ENCODE results near the gene PFDN2. TPM values are rescaled to one million over a fixed set of nuclear protein-coding genes. Genes with fewer than 3 reads are reported as not detected.

PFDN2 gene
- total and polyA plus RNA-seq, 2 experiments from 2014 or later = 47.6 to 93.2 TPM

- 86% methylated on average over 9 of the region's 9 CpGs for WGBS (ENCODE audit: low lambda C conversion rate, missing lambda C conversion rate)
- no peaks in the 10 kb centered on the region for H3K27me3 ChIP-seq
- H3K4me1 ChIP-seq (ENCODE audit: insufficient read depth) = peaks cover 8% of the 10 kb centered on the region
- DNase-seq (ENCODE audit: low spot score) = no peak
- H3K27ac ChIP-seq = no peak overlapping the region
- H3K36me3 ChIP-seq (replicated peaks; ENCODE audit: insufficient read depth, low read depth) = no peaks in the 10 kb centered on the region
- peak overlapping the region; percentile 88 for H3K4me2 ChIP-seq
- no peaks in the 10 kb centered on the region for H3K9me3 ChIP-seq (ENCODE audit: low read depth)
- H4K20me1 ChIP-seq (ENCODE audit: insufficient read depth, poor library complexity, severe bottlenecking) = no peaks in the 10 kb centered on the region
- no peak overlapping the region for H2AFZ ChIP-seq
- H3K9me2 ChIP-seq (replicated peaks; ENCODE audit: insufficient read depth) = no peaks in the 10 kb centered on the region
- TF ChIP-seq CTCF (IDR thresholded peaks at IDR 0.05; ENCODE audit: poor library complexity) = no peak
- TF ChIP-seq EZH2 (IDR thresholded peaks at IDR 0.05; ENCODE audit: borderline replicate concordance) = no peak
- H3K4me3 ChIP-seq = peak overlapping the region; percentile 69
- no peaks in the 10 kb centered on the region for H3K79me2 ChIP-seq
Measured at GRCh38 chr1:161099090-161099802, 18.6 kb downstream of the PFDN2 start.

GRCh38 chr1:161098210-161099068, 19.4 kb downstream of the PFDN2 start, which contains the start of gene KLHDC9:
Gene KLHDC9 (plus strand): TSS chr1:161098361. CDS start chr1:161098536, 175 bp downstream.
- H4K20me1 ChIP-seq (ENCODE audit: insufficient read depth, poor library complexity, severe bottlenecking) = no peaks in the 10 kb centered on the region
- no peaks in the 10 kb centered on the region for H3K9me2 ChIP-seq (replicated peaks; ENCODE audit: insufficient read depth)
- no peak for TF ChIP-seq CTCF (IDR thresholded peaks at IDR 0.05; ENCODE audit: poor library complexity)
- TF ChIP-seq EZH2 (IDR thresholded peaks at IDR 0.05; ENCODE audit: borderline replicate concordance) = no peak
- TF ChIP-seq EZH2phosphoT487 (IDR thresholded peaks at IDR 0.05; ENCODE audit: low read depth, severe bottlenecking, unreplicated experiment) = no peak
- peak within 1 kb of the TSS; percentile 75 for H2AFZ ChIP-seq
- peak within 1 kb of the TSS; percentile 88 for H3K4me2 ChIP-seq
- H3K27me3 ChIP-seq = no peaks in the 10 kb centered on the region
- H3K36me3 ChIP-seq (replicated peaks; ENCODE audit: insufficient read depth, low read depth) = no peaks in the 10 kb centered on the region
- no peaks in the 10 kb centered on the region for H3K79me2 ChIP-seq
- H3K4me3 ChIP-seq = peak within 1 kb of the TSS; percentile 69
- peaks cover 8% of the 10 kb centered on the region for H3K4me1 ChIP-seq (ENCODE audit: insufficient read depth)
- H3K27ac ChIP-seq = peak within 1 kb of the TSS; percentile 80
- H3K9me3 ChIP-seq (ENCODE audit: low read depth) = no peaks in the 10 kb centered on the region
- 3% methylated on average over 69 of the region's 71 CpGs for WGBS (ENCODE audit: low lambda C conversion rate, missing lambda C conversion rate)
- peak; percentile 90 for DNase-seq (ENCODE audit: low spot score)

- TF ChIP-seq EZH2 (IDR thresholded peaks at IDR 0.05; ENCODE audit: borderline replicate concordance) = no peak
- Histone ChIP-seq H3K27me3 (no peaks in the 10 kb centered on the region), H3K36me3 (replicated peaks; ENCODE audit: insufficient read depth, low read depth) (no peaks in the 10 kb centered on the region), H3K4me1 (ENCODE audit: insufficient read depth) (peaks cover 8% of the 10 kb centered on the region), H3K4me3 (no peak overlapping the region), H3K9me3 (ENCODE audit: low read depth) (no peaks in the 10 kb centered on the region), H3K27ac (peak overlapping the region; percentile 75), H3K4me2 (no peak overlapping the region), H3K9me2 (replicated peaks; ENCODE audit: insufficient read depth) (no peaks in the 10 kb centered on the region), H4K20me1 (ENCODE audit: insufficient read depth, poor library complexity, severe bottlenecking) (no peaks in the 10 kb centered on the region), H3K79me2 (no peaks in the 10 kb centered on the region), H2AFZ (no peak overlapping the region)
- DNase-seq (ENCODE audit: low spot score) = no peak
- WGBS (ENCODE audit: low lambda C conversion rate, missing lambda C conversion rate) = 82% methylated on average over 1 of the region's 1 CpG
Measured at GRCh38 chr1:161096530-161096929, 21.3 kb downstream of the PFDN2 start.

- H3K27ac ChIP-seq = no peak overlapping the region
Measured at GRCh38 chr1:161096015-161096414, 21.8 kb downstream of the PFDN2 start.

More at GRCh38 chr1:161096015-161096414, 21.8 kb downstream of the PFDN2 start:
- no peak overlapping the region for H2AFZ ChIP-seq
- H3K4me1 ChIP-seq (ENCODE audit: insufficient read depth) = peaks cover 8% of the 10 kb centered on the region
- H3K79me2 ChIP-seq = no peaks in the 10 kb centered on the region
- H3K9me3 ChIP-seq (ENCODE audit: low read depth) = no peaks in the 10 kb centered on the region
- TF ChIP-seq EZH2 (IDR thresholded peaks at IDR 0.05; ENCODE audit: borderline replicate concordance) = no peak
- no peak for TF ChIP-seq CTCF (IDR thresholded peaks at IDR 0.05; ENCODE audit: poor library complexity)
- no peak for TF ChIP-seq EZH2phosphoT487 (IDR thresholded peaks at IDR 0.05; ENCODE audit: low read depth, severe bottlenecking, unreplicated experiment)
- H3K4me3 ChIP-seq = no peak overlapping the region
- H3K36me3 ChIP-seq (replicated peaks; ENCODE audit: insufficient read depth, low read depth) = no peaks in the 10 kb centered on the region
- DNase-seq (ENCODE audit: low spot score) = no peak
- H3K9me2 ChIP-seq (replicated peaks; ENCODE audit: insufficient read depth) = no peaks in the 10 kb centered on the region
- WGBS (ENCODE audit: low lambda C conversion rate, missing lambda C conversion rate) = 93% methylated on average over 2 of the region's 2 CpGs
- H3K27me3 ChIP-seq = no peaks in the 10 kb centered on the region
- H3K4me2 ChIP-seq = no peak overlapping the region
- no peaks in the 10 kb centered on the region for H4K20me1 ChIP-seq (ENCODE audit: insufficient read depth, poor library complexity, severe bottlenecking)
